Suprapubic skin (tissue), 4 donors: Measurements from ENCODE around the gene NCOA5. TPM values are rescaled to one million over a fixed set of nuclear protein-coding genes. Genes with fewer than 3 reads are reported as not detected.
A peak's percentile ranks its signal among the peaks of the same experiment; 100 is the strongest.

Source experiments
- DNase-seq, 2 donors: peaks; one replicate each; pipeline ENCODE4 v3.0.0-alpha.2; 2019; ENCODE audit warnings: low spot score in 2 of 2
- H3K27ac ChIP-seq: fragments of 200-600 bp; sonication (generic); one replicate; pipeline ENCODE4 v1.5.1; 2019
- H3K27me3 ChIP-seq: fragments of 200-600 bp; sonication (generic); one replicate; pipeline ENCODE4 v1.5.1; 2019
- H3K36me3 ChIP-seq: fragments of 200-600 bp; sonication (generic); one replicate; pipeline ENCODE4 v1.5.1; 2019
- H3K4me1 ChIP-seq: fragments of 200-600 bp; sonication (generic); one replicate; pipeline ENCODE4 v1.5.1; 2019
- H3K4me3 ChIP-seq: fragments of 200-600 bp; sonication (generic); one replicate; pipeline ENCODE4 v1.5.1; 2019; ENCODE audit warnings: mild to moderate bottlenecking
- H3K9me3 ChIP-seq: fragments of 200-600 bp; sonication (generic); one replicate; pipeline ENCODE4 v1.5.1; 2019
- EP300 ChIP-seq: sonication (generic); formaldehyde crosslinking; IDR thresholded peaks from one replicate; pipeline ENCODE4 v1.6.1; 2017; ENCODE audit warnings: antibody characterized with exemption
- POLR2A ChIP-seq, 2 donors: fragments of 450-650 bp; IDR thresholded peaks; one replicate each; pipeline ENCODE4 v1.6.1; 2017; ENCODE audit warnings: antibody characterized with exemption in 2 of 2, mild to moderate bottlenecking in 2 of 2, moderate library complexity in 2 of 2
- POLR2AphosphoS5 ChIP-seq, 3 donors: sonication (generic); formaldehyde crosslinking; IDR thresholded peaks; one replicate each; pipeline ENCODE4 v1.6.1; 2017; ENCODE audit warnings: antibody characterized with exemption in 3 of 3
- WGBS: methylation state at CpG from one replicate; pipeline ENCODE4 v1.1.5; 2018; 5-methylcytosine and 5-hydroxymethylcytosine counted together
- total RNA-seq, 4 donors: library from RNA; depleted of rRNA; stranded (reverse); fragments of >200 nt; gene quantifications; one replicate each; pipeline ENCODE4 v1.1.0, GENCODE V29; 2016
- TF ChIP-seq, protein P1 (sequence below), 2 donors: fragments of 200-600 bp in 1 of 2; fragments of 450-650 bp in 1 of 2; sonication (generic) in 1 of 2; IDR thresholded peaks; one replicate each; pipeline ENCODE4 v1.5.1; 2016 to 2019; ENCODE audit warnings: antibody characterized with exemption in 2 of 2, mild to moderate bottlenecking in 1 of 2, moderate library complexity in 1 of 2

Gene NCOA5
- total RNA-seq, 4 donors from 2014 or later, result 23.2 to 30.1 (median 25.2) TPM

DNA sequence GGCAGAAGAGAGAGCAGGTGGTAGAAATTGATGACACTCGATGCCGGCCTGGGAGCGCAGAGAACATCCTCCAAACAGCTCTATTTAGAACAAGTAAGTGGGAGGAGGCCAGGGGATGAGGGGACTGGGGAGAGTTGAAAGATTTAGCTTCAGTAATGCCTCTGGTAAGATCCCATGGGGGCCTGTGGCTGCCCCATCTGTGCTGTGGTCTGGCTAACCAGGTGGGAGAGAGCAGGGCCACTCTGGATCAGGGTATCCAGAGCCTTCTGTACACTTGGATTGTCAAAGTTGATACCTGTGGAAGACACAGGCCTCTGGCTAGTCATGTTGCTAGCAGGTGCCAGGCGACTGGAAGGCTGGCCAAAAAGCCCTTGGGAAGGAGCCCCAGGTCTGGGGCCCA lies 27.6 kb downstream of the NCOA5 start:
- TF ChIP-seq POLR2AphosphoS5 (IDR thresholded peaks at IDR 0.05), result no peak
- no peak for TF ChIP-seq EP300
- TF ChIP-seq POLR2A (IDR thresholded peaks at IDR 0.05), result no peak
- TF ChIP-seq, protein P1, sequence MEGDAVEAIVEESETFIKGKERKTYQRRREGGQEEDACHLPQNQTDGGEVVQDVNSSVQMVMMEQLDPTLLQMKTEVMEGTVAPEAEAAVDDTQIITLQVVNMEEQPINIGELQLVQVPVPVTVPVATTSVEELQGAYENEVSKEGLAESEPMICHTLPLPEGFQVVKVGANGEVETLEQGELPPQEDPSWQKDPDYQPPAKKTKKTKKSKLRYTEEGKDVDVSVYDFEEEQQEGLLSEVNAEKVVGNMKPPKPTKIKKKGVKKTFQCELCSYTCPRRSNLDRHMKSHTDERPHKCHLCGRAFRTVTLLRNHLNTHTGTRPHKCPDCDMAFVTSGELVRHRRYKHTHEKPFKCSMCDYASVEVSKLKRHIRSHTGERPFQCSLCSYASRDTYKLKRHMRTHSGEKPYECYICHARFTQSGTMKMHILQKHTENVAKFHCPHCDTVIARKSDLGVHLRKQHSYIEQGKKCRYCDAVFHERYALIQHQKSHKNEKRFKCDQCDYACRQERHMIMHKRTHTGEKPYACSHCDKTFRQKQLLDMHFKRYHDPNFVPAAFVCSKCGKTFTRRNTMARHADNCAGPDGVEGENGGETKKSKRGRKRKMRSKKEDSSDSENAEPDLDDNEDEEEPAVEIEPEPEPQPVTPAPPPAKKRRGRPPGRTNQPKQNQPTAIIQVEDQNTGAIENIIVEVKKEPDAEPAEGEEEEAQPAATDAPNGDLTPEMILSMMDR (IDR thresholded peaks at IDR 0.05), result no peak
- Histone ChIP-seq H3K9me3 (no peaks in the 10 kb centered on the region), H3K4me1 (peaks cover 34% of the 10 kb centered on the region), H3K4me3 (no peak overlapping the region), H3K27me3 (peaks cover 11% of the 10 kb centered on the region), H3K36me3 (peaks cover 71% of the 10 kb centered on the region), H3K27ac (no peak overlapping the region)
- 85% methylated on average over 3 of the region's 4 CpGs for WGBS
- no peak for DNase-seq

DNA sequence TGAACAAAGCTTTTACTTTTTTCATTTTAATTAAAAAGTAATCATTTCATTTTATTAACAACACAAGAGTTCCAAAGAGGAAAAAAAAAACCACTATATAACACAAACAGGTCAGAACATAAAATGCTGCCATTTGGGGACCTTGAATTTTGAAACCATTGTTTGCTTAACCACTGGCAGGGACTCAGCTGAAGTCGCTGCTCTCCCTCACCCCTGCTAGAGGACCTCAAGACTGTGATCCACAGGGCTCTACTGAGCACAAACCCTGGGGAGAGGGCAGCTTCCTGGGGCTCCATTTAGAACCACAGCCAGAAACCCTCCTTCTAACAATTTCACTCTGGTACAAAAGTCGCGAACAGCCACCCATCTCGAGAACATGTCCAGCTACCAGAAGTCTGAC lies 28.8 kb downstream of the NCOA5 start:
- 82% methylated on average over 4 of the region's 4 CpGs for WGBS
- peaks cover 59% of the 10 kb centered on the region for H3K36me3 ChIP-seq
- no peak overlapping the region for H3K27ac ChIP-seq
- no peak for DNase-seq
- H3K4me1 ChIP-seq, result peaks cover 34% of the 10 kb centered on the region
- TF ChIP-seq, protein P1 (IDR thresholded peaks at IDR 0.05), result no peak
- no peak for TF ChIP-seq POLR2AphosphoS5 (IDR thresholded peaks at IDR 0.05)
- no peak for TF ChIP-seq EP300
- TF ChIP-seq POLR2A (IDR thresholded peaks at IDR 0.05), result no peak
- peaks cover 22% of the 10 kb centered on the region for H3K27me3 ChIP-seq
- H3K4me3 ChIP-seq, result no peak overlapping the region
- no peaks in the 10 kb centered on the region for H3K9me3 ChIP-seq

DNA sequence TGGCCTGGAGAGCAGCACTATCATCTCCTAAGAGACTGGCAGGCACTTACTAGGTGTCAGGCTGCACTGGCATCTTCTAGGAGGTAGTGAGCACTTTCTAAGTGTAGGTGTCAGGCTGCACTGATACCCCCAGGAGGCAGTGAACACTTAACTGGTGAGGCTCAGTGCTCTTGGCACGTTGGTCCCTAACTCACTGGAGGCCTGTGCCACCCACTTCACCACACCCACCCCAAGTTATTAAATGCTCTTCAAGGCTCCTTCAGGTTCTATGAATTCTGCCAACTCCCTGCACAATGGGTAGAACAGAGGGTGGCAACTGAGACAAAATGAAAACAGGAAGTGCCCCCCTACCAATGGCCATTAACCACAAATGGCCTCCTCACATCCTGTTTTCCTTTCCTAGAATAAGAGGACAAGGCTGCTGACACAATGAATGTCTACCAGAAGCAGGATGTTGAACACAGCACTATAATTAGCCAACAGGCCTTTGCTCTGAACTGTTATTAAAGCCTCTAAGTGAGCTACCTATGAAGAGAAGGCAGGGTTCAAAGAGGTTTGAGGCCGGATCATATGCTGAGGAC lies 29.4 kb downstream of the NCOA5 start:
- Histone ChIP-seq H3K36me3 (peaks cover 53% of the 10 kb centered on the region), H3K27ac (no peak overlapping the region), H3K27me3 (peaks cover 22% of the 10 kb centered on the region), H3K4me3 (no peak overlapping the region), H3K9me3 (no peaks in the 10 kb centered on the region), H3K4me1 (peaks cover 34% of the 10 kb centered on the region)
- WGBS, result 58% methylated on average over 2 of the region's 2 CpGs
- TF ChIP-seq POLR2AphosphoS5 (IDR thresholded peaks at IDR 0.05) (no peak), EP300 (no peak), POLR2A (IDR thresholded peaks at IDR 0.05) (no peak)
- TF ChIP-seq, protein P1 (IDR thresholded peaks at IDR 0.05), result no peak
- no peak for DNase-seq

DNA sequence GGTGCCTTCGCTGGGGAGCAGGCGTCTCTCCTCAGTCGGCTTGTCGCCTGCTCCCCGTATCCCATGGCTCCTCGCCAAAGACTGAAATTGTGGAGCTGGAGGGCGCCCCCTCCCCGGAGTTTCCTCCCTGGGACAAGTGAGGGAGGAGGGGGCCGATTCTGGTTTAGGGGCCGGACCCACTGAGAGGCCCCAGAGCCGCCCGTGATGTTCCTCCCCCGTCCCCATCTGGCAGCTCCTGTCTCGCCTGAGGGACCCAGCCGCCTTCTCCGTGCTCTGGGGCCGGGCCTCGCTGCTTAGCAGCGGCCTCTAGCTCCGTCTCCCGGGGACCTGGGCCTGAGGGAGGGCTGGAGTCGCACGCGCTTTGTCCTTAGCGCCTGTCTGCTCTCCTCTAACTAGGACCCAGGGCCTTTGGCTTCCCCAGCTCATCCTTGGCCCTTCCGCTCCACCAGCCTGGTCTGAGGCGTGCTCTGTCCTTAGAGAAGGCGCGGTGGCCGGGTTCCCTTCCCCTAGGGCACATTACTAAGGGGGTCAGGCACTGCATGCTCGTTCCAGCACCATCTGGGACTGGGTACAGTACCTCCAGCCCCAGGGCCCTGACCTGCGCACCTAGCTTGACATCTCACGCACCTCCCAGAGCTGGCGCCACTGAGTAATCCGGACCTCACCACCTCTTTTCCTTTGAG lies 31.0 kb downstream of the NCOA5 start:
- Histone ChIP-seq H3K4me1 (peaks cover 34% of the 10 kb centered on the region), H3K27me3 (peaks cover 26% of the 10 kb centered on the region), H3K4me3 (peak overlapping the region; percentile 39), H3K27ac (no peak overlapping the region), H3K9me3 (no peaks in the 10 kb centered on the region), H3K36me3 (peaks cover 37% of the 10 kb centered on the region)
- DNase-seq, result no peak
- 51% methylated on average over 2 of the region's 35 CpGs for WGBS
- TF ChIP-seq, protein P1 (IDR thresholded peaks at IDR 0.05), result no peak
- no peak for TF ChIP-seq POLR2A (IDR thresholded peaks at IDR 0.05)

DNA sequence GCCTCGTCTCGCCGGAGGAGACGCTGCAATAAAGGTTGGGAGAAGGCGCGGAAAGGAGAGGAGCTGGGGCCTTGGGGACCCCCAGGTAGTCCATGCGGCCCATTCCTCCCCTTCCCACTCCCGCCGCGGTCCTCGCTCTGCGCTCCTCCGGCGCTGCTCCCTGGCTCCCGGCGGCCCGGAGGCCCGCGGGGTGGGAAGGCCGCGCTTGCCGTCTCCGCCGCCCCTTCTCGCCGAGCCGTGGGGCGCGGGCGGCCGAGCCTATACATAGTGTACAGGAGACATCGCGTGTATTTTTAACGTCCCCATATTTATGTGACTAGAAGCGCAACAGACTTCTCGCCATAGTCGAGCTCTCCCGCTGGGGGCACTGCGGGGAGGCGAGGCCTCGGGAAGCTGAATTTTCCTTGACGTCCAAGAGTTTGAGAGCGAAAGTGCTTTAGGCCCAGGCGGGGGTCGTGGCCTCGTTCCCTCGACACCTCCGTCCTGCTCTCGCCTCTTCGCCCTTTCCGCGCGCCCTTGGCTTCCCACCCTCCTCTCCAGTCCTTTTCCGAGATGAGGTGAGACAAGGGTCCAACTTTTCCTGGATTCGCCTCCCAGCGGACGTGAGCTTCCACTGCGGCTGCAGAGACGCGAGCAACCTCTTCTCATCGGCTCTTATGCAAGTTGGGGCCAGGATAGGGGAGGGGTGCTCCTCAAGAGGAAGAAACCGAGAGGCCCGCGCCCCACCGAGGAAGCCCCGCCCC lies 31.7 kb downstream of the NCOA5 start:
- H3K27ac ChIP-seq, result no peak overlapping the region
- no peak for TF ChIP-seq POLR2AphosphoS5 (IDR thresholded peaks at IDR 0.05)
- no peak for TF ChIP-seq EP300
- TF ChIP-seq POLR2A (IDR thresholded peaks at IDR 0.05), result no peak
- TF ChIP-seq, protein P1 (IDR thresholded peaks at IDR 0.05), result peak in 1 of 2 donors; percentile 7
- peaks cover 30% of the 10 kb centered on the region for H3K36me3 ChIP-seq
- peak overlapping the region; percentile 39 for H3K4me3 ChIP-seq
- 6% methylated on average over 16 of the region's 66 CpGs for WGBS
- no peaks in the 10 kb centered on the region for H3K9me3 ChIP-seq
- DNase-seq, result peak in 1 of 2 donors; percentile 61
- peaks cover 34% of the 10 kb centered on the region for H3K4me1 ChIP-seq
- H3K27me3 ChIP-seq, result peaks cover 26% of the 10 kb centered on the region
